H1 (cell line): ENCODE results near the gene FMO5. TPM values are rescaled to one million over a fixed set of nuclear protein-coding genes. Genes with fewer than 3 reads are reported as not detected.

Experiments
- CTCF ChIA-PET: fragments of 300-600 bp; sonication (Branson Sonifier 250); formaldehyde crosslinking; loops from one replicate; lab custom pipeline; 2021; ENCODE audit not compliant: partially characterized antibody; lab: Charles Lee
- POLR2A ChIA-PET: fragments of 300-600 bp; sonication (Branson Sonifier 250); formaldehyde crosslinking; loops from one replicate; lab custom pipeline; 2021; ENCODE audit warnings: inconsistent platforms; ENCODE audit not compliant: partially characterized antibody; lab: Charles Lee
- DNase-seq, 2 experiments: peaks; one replicate each; pipeline versions ENCODE4 v3.0.0 to v3.0.0-alpha.2; 2010 to 2022; ENCODE audit warnings: low spot score in 2 of 2, low read depth in 1 of 2, mixed read lengths in 1 of 2
- FAIRE-seq: peaks from 2 replicates; lab custom pipeline; 2011; peaks lifted over from hg19 to GRCh38; lab: Jason Lieb, UNC
- H2AFZ ChIP-seq: 2 replicates; pipeline ENCODE4 v1.8.1; 2012; ENCODE audit warnings: low read length, inconsistent platforms
- H2AK5ac ChIP-seq: 2 replicates; pipeline ENCODE4 v1.6.1; 2013; ENCODE audit warnings: low read depth, low read length
- H2BK120ac ChIP-seq: replicated peaks from 2 replicates; pipeline ENCODE3; 2013; ENCODE audit warnings: low read depth, low read length, inconsistent platforms
- H2BK12ac ChIP-seq: 2 replicates; pipeline ENCODE4 v1.6.1; 2013; ENCODE audit warnings: low read depth, low read length
- H2BK15ac ChIP-seq: 2 replicates; pipeline ENCODE4 v1.6.1; 2013; ENCODE audit warnings: low read length
- H2BK20ac ChIP-seq: 2 replicates; pipeline ENCODE4 v1.6.1; 2013; ENCODE audit warnings: low read length
- H2BK5ac ChIP-seq: 2 replicates; pipeline ENCODE4 v1.6.1; 2013; ENCODE audit warnings: low read depth, low read length
- H3K14ac ChIP-seq: 2 replicates; pipeline ENCODE4 v1.6.1; 2013; ENCODE audit warnings: inconsistent platforms; ENCODE audit not compliant: insufficient read length
- H3K18ac ChIP-seq: 2 replicates; pipeline ENCODE4 v1.6.1; 2013; ENCODE audit warnings: low read length; ENCODE audit errors: extremely low read depth
- H3K23ac ChIP-seq: 2 replicates; pipeline ENCODE4 v1.6.1; 2013; ENCODE audit warnings: inconsistent platforms; ENCODE audit not compliant: insufficient read length
- H3K23me2 ChIP-seq: 2 replicates; pipeline ENCODE4 v1.6.1; 2013; ENCODE audit warnings: low read depth, low read length
- H3K27ac ChIP-seq: 2 replicates; pipeline ENCODE4 v1.6.1; 2011; ENCODE audit warnings: low read depth, low read length, inconsistent platforms
- H3K27me3 ChIP-seq, 4 experiments: replicated peaks in 1 of 4; 1 replicate in 1 of 4; 2 replicates in 3 of 4; pipeline versions ENCODE4 v1.6.1 to v1.8.1; 2011 to 2013; ENCODE audit warnings: low read length in 3 of 4, mild to moderate bottlenecking in 3 of 4, inconsistent platforms in 2 of 4, mixed read lengths in 2 of 4, moderate library complexity in 1 of 4; ENCODE audit not compliant: control insufficient read depth in 3 of 4, insufficient read depth in 3 of 4; ENCODE audit errors: extremely low read depth in 1 of 4
- H3K36me3 ChIP-seq, 4 experiments: 2 replicates each; pipeline versions ENCODE4 v1.6.1 to v1.8.1; 2011 to 2013; ENCODE audit warnings: mild to moderate bottlenecking in 4 of 4, low read length in 3 of 4, moderate library complexity in 2 of 4, control low read depth in 1 of 4, inconsistent platforms in 1 of 4; ENCODE audit not compliant: insufficient read depth in 4 of 4, control insufficient read depth in 2 of 4
- H3K4ac ChIP-seq: replicated peaks from 2 replicates; pipeline ENCODE3; 2013; ENCODE audit warnings: low read length, low read depth, mixed read lengths, inconsistent platforms; ENCODE audit not compliant: insufficient read length
- H3K4me1 ChIP-seq, 4 experiments: replicated peaks in 1 of 4; 1 replicate in 1 of 4; 2 replicates in 3 of 4; pipeline versions ENCODE4 v1.6.1 to v1.8.1; 2011 to 2013; ENCODE audit warnings: low read length in 3 of 4, inconsistent platforms in 2 of 4, mixed read lengths in 1 of 4; ENCODE audit not compliant: insufficient read depth in 4 of 4, control insufficient read depth in 3 of 4
- H3K4me2 ChIP-seq, 2 experiments: 2 replicates each; pipeline versions ENCODE4 v1.6.1 to v1.8.1; 2011 to 2013; ENCODE audit warnings: low read depth in 2 of 2, low read length in 2 of 2, control low read depth in 1 of 2, inconsistent platforms in 1 of 2, mild to moderate bottlenecking in 1 of 2; ENCODE audit not compliant: insufficient read depth in 1 of 2
- H3K4me3 ChIP-seq, 4 experiments: fragments of 200-600, 300-600 bp in 1 of 4; sonication (generic), shearing (Covaris generic), sonication (Bioruptor Twin) in 1 of 4; 2 replicates each; pipeline versions ENCODE4 v1.5.1 to v1.8.1; 2011 to 2016; ENCODE audit warnings: low read length in 4 of 4, low read depth in 3 of 4, control low read depth in 2 of 4, inconsistent platforms in 2 of 4, mild to moderate bottlenecking in 2 of 4, mixed read lengths in 1 of 4, moderate library complexity in 1 of 4; ENCODE audit not compliant: insufficient read depth in 2 of 4; ENCODE audit errors: extremely low read depth in 1 of 4
- H3K56ac ChIP-seq: replicated peaks from 2 replicates; pipeline ENCODE3; 2013; ENCODE audit warnings: low read depth, mild to moderate bottlenecking, mixed read lengths, low read length, inconsistent platforms; ENCODE audit not compliant: insufficient read length
- H3K79me1 ChIP-seq: 2 replicates; pipeline ENCODE4 v1.6.1; 2013; ENCODE audit warnings: low read depth, low read length, control low read depth
- H3K79me2 ChIP-seq, 2 experiments: 2 replicates each; pipeline versions ENCODE4 v1.6.1 to v1.8.1; 2012 to 2013; ENCODE audit warnings: low read length in 2 of 2, mild to moderate bottlenecking in 2 of 2, inconsistent platforms in 1 of 2; ENCODE audit not compliant: insufficient read depth in 2 of 2, control insufficient read depth in 1 of 2
- H3K9ac ChIP-seq, 4 experiments: replicated peaks in 1 of 4; 1 replicate in 1 of 4; 2 replicates in 3 of 4; pipeline versions ENCODE4 v1.6.1 to v1.8.1; 2011 to 2013; ENCODE audit warnings: low read depth in 3 of 4, low read length in 3 of 4, control low read depth in 2 of 4, mild to moderate bottlenecking in 2 of 4, moderate library complexity in 2 of 4, inconsistent platforms in 1 of 4; ENCODE audit errors: extremely low read depth in 1 of 4
- H3K9me3 ChIP-seq, 2 experiments: 2 replicates each; pipeline versions ENCODE4 v1.6.1 to v1.8.1; 2012 to 2013; ENCODE audit warnings: mild to moderate bottlenecking in 2 of 2, moderate library complexity in 2 of 2, control low read depth in 1 of 2, inconsistent platforms in 1 of 2, low read depth in 1 of 2, low read length in 1 of 2, mixed read lengths in 1 of 2; ENCODE audit not compliant: insufficient read depth in 2 of 2
- H4K20me1 ChIP-seq, 2 experiments: replicated peaks in 1 of 2; 2 replicates each; pipeline versions ENCODE3 to v1.8.1; 2011 to 2013; ENCODE audit warnings: inconsistent platforms in 2 of 2, low read length in 2 of 2, mild to moderate bottlenecking in 1 of 2; ENCODE audit not compliant: insufficient read depth in 2 of 2, control insufficient read depth in 1 of 2
- H4K5ac ChIP-seq: 2 replicates; pipeline ENCODE4 v1.6.1; 2013; ENCODE audit warnings: low read length, low read depth, mixed read lengths, inconsistent platforms; ENCODE audit not compliant: insufficient read length
- H4K8ac ChIP-seq: 2 replicates; pipeline ENCODE4 v1.8.0; 2013; ENCODE audit warnings: mild to moderate bottlenecking, moderate library complexity, low read length, inconsistent platforms; ENCODE audit not compliant: insufficient read depth; ENCODE audit errors: extremely low read depth
- H4K91ac ChIP-seq: replicated peaks from 2 replicates; pipeline ENCODE3; 2013; ENCODE audit warnings: low read length, mixed read lengths, inconsistent platforms; ENCODE audit not compliant: insufficient read length
- ASH2L ChIP-seq: fragments of 200-600, 300-600 bp; sonication (generic); IDR thresholded peaks from one replicate; pipeline ENCODE4 v1.7.1; 2017; ENCODE audit warnings: low read length
- BCL11A ChIP-seq, 2 experiments: IDR thresholded peaks; one replicate each; pipeline ENCODE4 v1.6.1; 2011; ENCODE audit warnings: low read depth in 2 of 2, low read length in 2 of 2, mild to moderate bottlenecking in 2 of 2
- CBX5 ChIP-seq: fragments of 300-800, 300-1000 bp; sonication (generic); IDR thresholded peaks from 2 replicates; pipeline ENCODE4 v1.7.1; 2016; ENCODE audit warnings: antibody characterized with exemption, low read length, low read depth
- GABPA ChIP-seq: IDR thresholded peaks from 2 replicates; pipeline ENCODE4 v1.6.1; 2011; ENCODE audit warnings: mild to moderate bottlenecking, low read length, moderate library complexity, borderline replicate concordance; ENCODE audit not compliant: insufficient read depth
- MAFK ChIP-seq: IDR thresholded peaks from 2 replicates; pipeline ENCODE4 v1.6.1; 2012; ENCODE audit warnings: low read depth, mild to moderate bottlenecking, improper control_type of control experiment, low read length
- NRF1 ChIP-seq: IDR thresholded peaks from 2 replicates; pipeline ENCODE4 v1.6.1; 2011; ENCODE audit warnings: mild to moderate bottlenecking, low read depth, low read length, improper control_type of control experiment
- RBBP5 ChIP-seq: IDR thresholded peaks from 2 replicates; pipeline ENCODE4 v1.7.1; 2012; ENCODE audit warnings: low read depth, mild to moderate bottlenecking, inconsistent platforms, low read length, moderate library complexity, borderline replicate concordance
- RFX5 ChIP-seq: IDR thresholded peaks from 2 replicates; pipeline ENCODE4 v1.6.1; 2011; ENCODE audit warnings: low read depth, low read length, improper control_type of control experiment, borderline replicate concordance
- RXRA ChIP-seq: IDR thresholded peaks from 2 replicates; pipeline ENCODE4 v1.6.1; 2011; ENCODE audit warnings: low read depth, mild to moderate bottlenecking, low read length, moderate library complexity; ENCODE audit not compliant: insufficient read depth
- SP1 ChIP-seq: IDR thresholded peaks from 2 replicates; pipeline ENCODE4 v1.6.1; 2011; ENCODE audit warnings: low read depth, low read length
- SRF ChIP-seq: IDR thresholded peaks from 2 replicates; pipeline ENCODE4 v1.6.1; 2011; ENCODE audit warnings: mild to moderate bottlenecking, low read depth, low read length, moderate library complexity
- WGBS, 2 experiments: shearing (Covaris generic) in 1 of 2; methylation state at CpG; one replicate each; pipeline versions ENCODE4 v1.1.6 to v1.1.7; 2013 to 2015; ENCODE audit warnings: low lambda C conversion rate in 2 of 2, mixed read lengths in 2 of 2, inconsistent platforms in 1 of 2, low coverage in 1 of 2, missing lambda C conversion rate in 1 of 2; ENCODE audit not compliant: insufficient replicate concordance in 2 of 2, insufficient coverage in 1 of 2, insufficient read length in 1 of 2; ENCODE audit errors: extremely low coverage in 1 of 2, missing lambda C conversion rate in 1 of 2; 5-methylcytosine and 5-hydroxymethylcytosine counted together
- polyA plus RNA-seq, 7 experiments: library from polyadenylated mRNA; depleted of rRNA in 3 of 7; stranded (reverse) in 5 of 7; unstranded in 2 of 7; fragments of >200 nt in 5 of 7; fragments of 200-250 nt in 2 of 7; gene quantifications; 1 replicate in 5 of 7; 2 replicates in 1 of 7; 4 replicates in 1 of 7; pipeline versions ENCODE4 v1.2.1 to v1.2.3, GENCODE V29; 2011 to 2013; ENCODE audit warnings: missing spikeins in 2 of 7, mixed read lengths in 2 of 7
- total RNA-seq: library from RNA; stranded (reverse); fragmentation: NEBNext Ultra II Directional; extraction: Animal tissue kit (Norgen Biotek cat#: 25700); gene quantifications from 2 replicates; pipeline ENCODE4 v1.2.1, GENCODE V29; 2021
- TF ChIP-seq, protein P1 (sequence below): IDR thresholded peaks from 2 replicates; pipeline ENCODE4 v1.6.1; 2012; ENCODE audit warnings: inconsistent platforms
- TF ChIP-seq, protein P2 (sequence below): IDR thresholded peaks from 2 replicates; pipeline ENCODE4 v1.6.1; 2011; ENCODE audit warnings: low read length, improper control_type of control experiment

FMO5 gene
- total and polyA plus RNA-seq, 2 of the 8 experiments (the other 6 are each of a cell fraction or from before 2014, with no cell fraction given), result 0.27 to 0.34 TPM

DNA sequence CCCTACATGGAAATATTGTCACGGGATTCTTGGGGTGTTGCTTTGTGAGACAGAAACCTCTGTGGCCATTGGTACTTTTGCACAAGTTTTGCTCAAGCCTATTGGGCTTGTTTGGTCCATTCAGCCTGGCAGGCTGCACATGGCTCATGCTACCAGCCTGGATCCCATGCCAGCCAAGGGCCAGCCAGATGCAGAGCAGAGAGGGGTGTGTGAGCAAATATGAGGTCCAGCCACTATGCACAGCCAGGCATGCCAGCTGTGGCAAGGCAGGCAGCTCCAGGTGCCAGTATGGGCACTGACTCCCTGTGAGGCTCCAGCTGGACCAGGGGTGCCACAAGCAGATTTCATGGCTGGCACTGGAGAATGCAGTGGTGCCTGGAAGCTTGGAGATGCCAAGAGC, 10.7 kb upstream of the FMO5 start:
- Histone ChIP-seq H4K91ac (no peak overlapping the region), H3K79me1 (no peaks in the 10 kb centered on the region), H2AFZ (no peak overlapping the region), H2BK120ac (no peak overlapping the region), H3K56ac (no peak overlapping the region), H3K79me2 (no peaks in the 10 kb centered on the region), H2BK15ac (no peak overlapping the region), H4K20me1 (no peaks in the 10 kb centered on the region), H3K9me3 (peaks cover 16 to 34% of the 10 kb centered on the region in 2 experiments), H4K8ac (no peak overlapping the region), H2AK5ac (no peak overlapping the region), H3K9ac (no peak overlapping the region), H3K36me3 (no peaks in the 10 kb centered on the region), H3K4ac (no peak overlapping the region), H4K5ac (no peak overlapping the region), H3K4me3 (no peak overlapping the region), H3K27me3 (no peaks in the 10 kb centered on the region), H3K4me2 (no peak overlapping the region), H3K23me2 (no peaks in the 10 kb centered on the region; the same call in 1 of the 2 replicates), H2BK5ac (no peak overlapping the region), H3K4me1 (peaks cover 0 to 9% (median 2%) of the 10 kb centered on the region in 4 experiments; a peak in 2 of 7 replicates), H3K14ac (no peak overlapping the region), H3K27ac (no peak overlapping the region), H2BK12ac (no peak overlapping the region), H3K18ac (no peak overlapping the region), H2BK20ac (no peak overlapping the region), H3K23ac (no peak overlapping the region)
- POLR2A ChIA-PET, result interaction anchor here (0.9 to 3.4 kb wide), 3 partner anchors 21 to 151 kb away, joined by 3 to 19 read pairs (median 3); no protein-coding TSS in a partner anchor
- DNase-seq (no peak), FAIRE-seq (no peak)
- CTCF ChIA-PET, result interaction anchor here (0.8 to 1.3 kb wide), 3 partner anchors 22 to 63 kb away, joined by 3 to 4 read pairs (median 3); no protein-coding TSS in a partner anchor
- WGBS, 2 experiments, result 90% methylated on average over 1 of the region's 1 CpG; no CpG with 5 or more reads in 1 of the 2 experiments
- no peak for TF ChIP-seq RXRA
- TF ChIP-seq, protein P1, sequence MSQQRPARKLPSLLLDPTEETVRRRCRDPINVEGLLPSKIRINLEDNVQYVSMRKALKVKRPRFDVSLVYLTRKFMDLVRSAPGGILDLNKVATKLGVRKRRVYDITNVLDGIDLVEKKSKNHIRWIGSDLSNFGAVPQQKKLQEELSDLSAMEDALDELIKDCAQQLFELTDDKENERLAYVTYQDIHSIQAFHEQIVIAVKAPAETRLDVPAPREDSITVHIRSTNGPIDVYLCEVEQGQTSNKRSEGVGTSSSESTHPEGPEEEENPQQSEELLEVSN, result no peak
- no peak for TF ChIP-seq BCL11A (IDR thresholded peaks at IDR 0.05; ENCODE audit: low read depth in 2 of 2, low read length in 2 of 2)
- TF ChIP-seq RFX5, result no peak
- no peak for TF ChIP-seq ASH2L
- no peak for TF ChIP-seq NRF1
- no peak for TF ChIP-seq SRF
- TF ChIP-seq GABPA, result no peak
- no peak for TF ChIP-seq SP1
- no peak for TF ChIP-seq MAFK
- no peak for TF ChIP-seq RBBP5
- no peak for TF ChIP-seq CBX5
- TF ChIP-seq, protein P2, sequence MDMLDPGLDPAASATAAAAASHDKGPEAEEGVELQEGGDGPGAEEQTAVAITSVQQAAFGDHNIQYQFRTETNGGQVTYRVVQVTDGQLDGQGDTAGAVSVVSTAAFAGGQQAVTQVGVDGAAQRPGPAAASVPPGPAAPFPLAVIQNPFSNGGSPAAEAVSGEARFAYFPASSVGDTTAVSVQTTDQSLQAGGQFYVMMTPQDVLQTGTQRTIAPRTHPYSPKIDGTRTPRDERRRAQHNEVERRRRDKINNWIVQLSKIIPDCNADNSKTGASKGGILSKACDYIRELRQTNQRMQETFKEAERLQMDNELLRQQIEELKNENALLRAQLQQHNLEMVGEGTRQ, result no peak
